Retinal pigment epithelial cell (primary cell): ENCODE results near the gene RGS6.

Experiments
- DNase-seq: peaks from one replicate; pipeline ENCODE4 v3.0.0-alpha.2; 2010; ENCODE audit warnings: low read depth
- H3K4me3 ChIP-seq: 2 replicates; pipeline ENCODE4 v1.5.1; 2011; ENCODE audit warnings: mild to moderate bottlenecking, low read length, control low read depth, moderate library complexity
- TF ChIP-seq, protein P1 (sequence below): conservative IDR thresholded peaks from 2 replicates; pipeline ENCODE4 v1.5.1; 2011; ENCODE audit warnings: low read depth, low read length, control low read depth, inconsistent platforms

RGS6 gene

DNA sequence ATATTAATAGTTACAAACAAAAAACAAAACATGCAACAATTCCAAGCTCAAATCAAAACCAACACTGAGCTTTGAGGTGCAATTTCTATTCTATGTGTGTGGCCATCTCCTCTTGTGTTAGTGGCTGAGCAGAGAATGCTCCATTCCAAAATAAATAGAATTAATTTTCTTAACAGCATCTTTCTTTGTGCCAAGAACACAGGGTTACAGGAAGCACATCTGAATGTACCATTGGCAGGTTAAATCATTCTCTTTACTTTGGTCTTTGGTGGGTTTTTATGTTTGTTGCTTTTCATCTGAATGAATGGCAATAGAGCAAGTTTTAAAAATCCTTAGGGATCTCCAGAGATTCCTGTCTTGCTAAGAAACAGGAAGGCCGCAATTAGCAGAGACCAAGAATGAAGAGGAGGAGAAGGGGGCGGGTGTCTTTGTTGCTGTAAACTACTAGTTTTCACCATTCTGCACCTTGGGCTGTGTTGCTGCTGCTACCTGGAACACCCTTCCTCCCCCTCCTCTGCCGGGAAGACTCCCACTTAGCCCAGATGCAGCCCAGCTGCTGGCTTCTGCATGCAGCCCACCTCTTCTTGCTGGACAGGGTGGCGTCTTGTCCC is 165.0 kb downstream of the RGS6 start:
- H3K4me3 ChIP-seq, result no peak overlapping the region
- DNase-seq, result no peak
- TF ChIP-seq, protein P1, sequence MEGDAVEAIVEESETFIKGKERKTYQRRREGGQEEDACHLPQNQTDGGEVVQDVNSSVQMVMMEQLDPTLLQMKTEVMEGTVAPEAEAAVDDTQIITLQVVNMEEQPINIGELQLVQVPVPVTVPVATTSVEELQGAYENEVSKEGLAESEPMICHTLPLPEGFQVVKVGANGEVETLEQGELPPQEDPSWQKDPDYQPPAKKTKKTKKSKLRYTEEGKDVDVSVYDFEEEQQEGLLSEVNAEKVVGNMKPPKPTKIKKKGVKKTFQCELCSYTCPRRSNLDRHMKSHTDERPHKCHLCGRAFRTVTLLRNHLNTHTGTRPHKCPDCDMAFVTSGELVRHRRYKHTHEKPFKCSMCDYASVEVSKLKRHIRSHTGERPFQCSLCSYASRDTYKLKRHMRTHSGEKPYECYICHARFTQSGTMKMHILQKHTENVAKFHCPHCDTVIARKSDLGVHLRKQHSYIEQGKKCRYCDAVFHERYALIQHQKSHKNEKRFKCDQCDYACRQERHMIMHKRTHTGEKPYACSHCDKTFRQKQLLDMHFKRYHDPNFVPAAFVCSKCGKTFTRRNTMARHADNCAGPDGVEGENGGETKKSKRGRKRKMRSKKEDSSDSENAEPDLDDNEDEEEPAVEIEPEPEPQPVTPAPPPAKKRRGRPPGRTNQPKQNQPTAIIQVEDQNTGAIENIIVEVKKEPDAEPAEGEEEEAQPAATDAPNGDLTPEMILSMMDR, result no peak

DNA sequence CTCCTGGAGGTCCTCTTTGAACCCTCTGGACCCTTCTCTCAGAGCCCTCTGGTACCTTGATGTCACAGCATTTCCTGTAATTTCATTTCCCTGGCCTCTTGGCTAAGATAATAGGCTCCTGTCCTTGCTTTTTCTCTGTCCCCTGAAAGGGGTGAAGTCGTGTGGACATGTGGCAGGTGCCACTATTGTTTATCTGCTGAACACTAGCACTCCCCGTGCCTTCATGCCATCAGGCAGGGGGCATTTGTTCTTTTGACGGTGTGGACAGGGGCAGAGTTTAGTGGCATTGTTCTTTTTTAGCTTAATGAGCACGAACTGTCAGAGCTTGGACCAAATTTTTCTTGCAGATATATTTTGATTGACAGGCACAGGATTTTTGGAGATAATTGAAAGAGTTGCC is 166.0 kb downstream of the RGS6 start:
- no peak for DNase-seq
- no peak overlapping the region for H3K4me3 ChIP-seq
- TF ChIP-seq, protein P1, result no peak

DNA sequence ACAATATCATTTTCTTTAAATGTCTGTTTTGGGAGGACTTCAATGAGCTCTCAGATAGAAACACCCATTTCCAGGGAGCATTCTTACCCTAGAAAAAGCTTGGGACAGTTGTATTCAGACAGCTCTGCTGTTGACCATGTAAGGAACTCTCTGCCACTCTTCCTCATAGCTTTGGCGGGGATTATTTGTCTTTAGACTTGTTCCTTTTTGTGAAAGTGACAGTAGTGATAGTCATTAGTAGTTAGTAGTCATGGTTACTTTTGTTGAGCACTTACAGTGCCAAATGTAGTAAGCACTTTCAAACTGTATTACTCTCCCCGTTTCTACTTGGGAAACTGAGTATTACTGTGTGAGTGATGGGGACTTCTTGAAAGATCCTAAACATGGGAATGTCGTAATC is 167.3 kb downstream of the RGS6 start:
- no peak overlapping the region for H3K4me3 ChIP-seq
- TF ChIP-seq, protein P1, result no peak
- DNase-seq, result no peak

DNA sequence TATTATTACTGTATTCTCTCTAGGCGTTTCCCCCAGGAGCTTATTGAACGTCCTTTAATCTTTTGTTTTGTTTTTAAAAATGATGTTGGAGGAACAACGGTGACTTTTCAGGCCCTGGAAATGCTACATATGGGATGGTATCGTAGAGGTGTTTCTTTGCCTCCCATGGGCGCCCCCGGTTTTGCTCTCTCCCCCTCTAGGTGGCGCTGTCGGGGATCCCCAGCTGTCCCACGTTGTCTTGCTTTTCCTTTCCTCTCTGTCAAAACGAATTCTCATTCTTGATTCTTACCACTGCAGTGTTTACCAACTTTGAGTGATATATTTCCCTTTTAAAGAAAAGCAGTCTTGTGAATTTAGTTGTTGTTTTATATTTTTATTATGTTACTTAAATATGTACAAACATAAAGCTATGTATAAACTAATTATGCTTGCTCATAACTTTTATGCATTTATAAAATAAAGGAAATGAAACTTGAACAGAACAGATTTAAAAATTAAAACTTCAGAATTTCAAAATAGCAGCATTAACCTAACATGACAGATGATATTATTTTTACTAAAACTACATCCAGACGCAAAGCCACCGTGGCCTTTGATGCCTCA is 171.9 kb downstream of the RGS6 start:
- DNase-seq, result no peak
- no peak overlapping the region for H3K4me3 ChIP-seq
- TF ChIP-seq, protein P1, result peak; percentile 76

DNA sequence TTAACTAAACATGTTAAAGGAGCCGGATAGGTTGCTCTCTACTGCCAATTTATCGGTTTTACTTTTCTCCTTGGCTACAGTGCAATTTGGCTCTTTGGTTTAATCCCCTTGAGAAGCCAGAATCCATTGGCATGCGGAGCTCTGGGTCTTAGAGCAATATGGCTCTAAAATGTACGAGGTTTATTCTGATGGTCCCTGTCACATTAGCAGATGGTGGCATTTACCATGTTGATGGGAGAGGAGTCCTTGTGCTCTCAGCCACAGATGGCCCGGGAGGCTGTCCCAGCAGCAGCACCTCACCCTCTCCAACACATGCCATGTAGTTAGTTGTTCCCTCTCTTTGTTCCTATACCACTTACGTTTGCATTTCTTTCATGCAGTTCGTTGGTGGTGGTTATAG is 179.7 kb downstream of the RGS6 start:
- no peak overlapping the region for H3K4me3 ChIP-seq
- TF ChIP-seq, protein P1, result no peak
- no peak for DNase-seq

DNA sequence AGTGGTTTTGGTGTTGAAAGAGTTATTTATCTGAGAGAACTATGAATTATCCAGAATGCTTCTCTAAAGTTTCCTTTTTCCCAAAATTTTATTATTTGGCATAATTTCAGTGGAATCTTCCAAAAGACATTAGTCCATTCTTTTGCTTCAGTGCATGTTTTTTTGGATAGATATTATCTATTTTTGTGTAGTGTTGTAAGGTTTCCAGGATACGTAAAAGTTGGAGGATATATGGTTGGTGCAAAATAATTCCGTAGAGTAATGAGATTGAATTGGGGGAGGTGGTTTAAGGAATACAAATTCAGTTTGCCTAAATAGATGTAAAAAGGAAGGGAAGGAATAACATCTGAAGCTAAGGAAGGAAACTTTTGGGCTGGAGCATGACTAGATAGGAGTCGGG is 186.6 kb downstream of the RGS6 start:
- TF ChIP-seq, protein P1, result no peak
- DNase-seq, result no peak
- no peak overlapping the region for H3K4me3 ChIP-seq

DNA sequence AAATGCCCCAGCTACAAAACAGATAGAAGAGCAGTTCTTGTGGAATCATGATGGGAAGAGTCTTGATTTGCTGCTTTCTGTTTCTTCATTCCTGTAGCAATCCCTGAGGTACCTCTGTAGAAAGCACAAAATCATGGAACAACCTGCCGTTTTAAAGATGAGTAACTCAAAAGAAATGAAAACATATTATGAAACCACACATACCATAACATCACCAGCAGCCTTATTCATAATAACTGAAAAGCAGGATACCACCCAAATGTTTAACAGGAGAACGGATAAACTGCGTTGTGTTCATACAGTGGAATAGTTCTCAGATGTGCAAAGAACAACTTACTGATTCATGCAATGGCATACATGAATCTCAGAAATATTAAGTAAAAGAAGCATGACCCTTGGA is 188.1 kb downstream of the RGS6 start:
- no peak for DNase-seq
- no peak overlapping the region for H3K4me3 ChIP-seq
- TF ChIP-seq, protein P1, result no peak
